Effector CD8-positive, alpha-beta T cell (primary cell): ENCODE results near the gene TLX1.

Source experiments
- DNase-seq: peaks from one replicate; lab custom pipeline; 2025; lab: John Stamatoyannopoulos, UW

The TLX1 gene

DNA sequence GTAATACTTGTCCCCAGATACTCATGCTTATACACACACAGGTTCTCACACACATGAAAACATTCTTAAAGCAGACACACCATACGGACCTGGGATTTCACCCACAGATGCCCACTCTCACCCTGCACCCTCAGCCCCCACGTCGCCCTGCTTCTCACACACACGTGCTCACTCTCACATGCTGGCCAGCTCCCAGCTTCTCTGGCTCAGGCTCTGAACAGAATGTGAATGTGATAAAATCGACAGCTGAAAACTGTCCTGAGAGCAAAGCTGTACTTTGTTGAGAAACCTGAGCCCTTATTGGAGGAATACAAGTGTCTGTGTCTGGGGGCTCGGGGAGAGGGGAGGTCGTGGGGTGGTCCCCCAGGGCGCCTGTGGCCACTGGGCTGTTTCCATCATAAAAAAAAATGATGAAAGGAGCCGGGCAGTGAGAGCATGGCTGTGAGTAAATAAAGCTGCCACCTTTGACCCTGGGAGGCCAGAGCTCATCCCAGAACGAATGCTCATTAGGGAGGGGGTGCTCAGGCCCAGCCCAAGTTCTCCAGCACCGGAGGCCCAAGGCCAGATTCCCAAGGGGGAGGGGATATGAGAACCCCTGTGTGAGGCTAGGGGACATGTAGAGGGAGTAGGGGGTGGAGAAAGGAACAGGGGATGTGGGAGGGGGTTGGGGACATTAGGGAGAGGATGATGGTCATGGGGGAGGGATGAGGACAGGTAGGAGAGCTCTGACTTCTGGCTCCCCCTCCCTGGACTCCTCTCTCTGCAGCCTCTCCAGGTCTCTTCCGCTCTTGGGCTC is 18.1 kb upstream of the TLX1 start:
- DNase-seq: no peak

DNA sequence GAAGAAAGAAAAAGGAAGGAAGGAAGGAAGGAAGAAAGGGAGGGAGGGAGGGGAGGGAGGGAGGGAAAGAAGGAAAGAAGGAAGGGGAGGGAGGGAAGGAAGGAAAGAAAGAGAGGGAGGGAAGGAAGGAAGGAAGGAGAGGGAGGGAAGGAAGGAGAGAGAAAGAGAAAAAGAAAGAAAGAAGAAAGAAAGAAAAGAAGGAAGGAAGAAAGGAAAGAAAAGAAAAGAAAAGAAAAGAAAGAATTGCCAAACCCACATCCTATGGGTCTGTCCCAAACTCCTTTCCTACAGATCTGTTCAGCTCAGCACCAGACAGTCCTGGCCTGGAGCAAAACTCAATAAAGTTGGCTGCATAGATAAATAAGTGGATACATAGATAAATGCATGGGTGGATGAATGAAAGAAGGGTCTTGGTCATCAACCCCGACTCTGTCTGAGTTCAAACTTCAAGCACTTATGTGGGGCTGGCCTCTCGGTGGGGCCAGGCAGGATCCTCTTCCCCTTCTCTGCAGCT is 17.2 kb upstream of the TLX1 start:
- no peak for DNase-seq

DNA sequence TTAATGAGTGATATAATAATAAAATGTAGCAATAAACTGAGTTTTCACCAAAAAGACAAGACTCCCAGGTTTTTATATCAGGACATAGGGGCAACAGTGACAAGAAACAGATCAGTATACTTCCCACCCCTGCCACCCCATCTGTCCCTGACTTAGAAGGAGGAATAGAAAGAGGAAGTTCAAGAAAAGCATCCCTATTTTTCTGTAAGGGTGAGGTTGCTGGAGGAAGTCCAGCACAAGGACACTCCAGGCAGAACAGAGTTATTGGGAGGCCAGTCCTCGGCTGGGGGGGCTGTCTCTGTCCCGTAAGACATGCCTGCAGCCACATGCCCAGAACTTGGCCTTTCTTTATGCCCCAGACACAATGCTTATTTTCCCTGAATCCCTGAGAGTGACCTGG is 16.5 kb upstream of the TLX1 start:
- no peak for DNase-seq

DNA sequence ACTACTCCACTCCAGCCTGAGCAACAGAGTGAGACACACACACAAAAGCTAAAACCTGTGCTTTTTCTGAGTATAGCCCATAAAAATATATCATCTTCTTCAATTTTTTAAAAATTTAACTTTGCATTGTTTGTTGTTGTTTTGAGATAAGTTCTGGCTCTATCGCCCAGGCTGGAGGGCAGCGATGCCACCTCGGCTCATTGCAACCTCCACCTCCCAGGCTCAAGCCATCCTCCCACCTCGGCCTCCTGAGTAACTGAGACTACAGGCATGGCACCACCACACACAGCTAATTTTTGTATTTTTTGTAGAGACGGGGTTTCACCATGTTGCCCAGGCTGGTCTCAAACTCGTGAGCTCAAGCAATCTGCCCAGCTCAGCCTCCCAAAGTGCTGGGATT is 14.3 kb upstream of the TLX1 start:
- DNase-seq: no peak

DNA sequence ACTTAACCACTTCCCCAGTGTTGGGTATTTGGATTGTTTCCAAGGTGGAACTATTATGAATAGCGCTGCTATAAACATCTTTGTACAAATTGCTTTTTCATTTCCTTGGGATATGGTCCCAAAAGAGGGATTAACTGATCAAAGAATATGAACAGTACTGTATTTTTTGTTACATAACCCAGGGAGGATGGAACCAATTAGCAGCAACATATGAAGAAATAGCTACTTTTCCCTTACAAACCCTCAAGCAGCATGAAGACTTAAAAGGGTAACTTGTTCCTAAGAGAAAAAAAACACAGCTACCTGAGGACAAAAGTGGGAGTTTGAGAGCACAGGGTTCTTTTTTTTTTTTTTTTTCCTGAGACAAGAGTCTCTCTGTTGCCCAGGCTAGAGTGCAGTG is 13.1 kb upstream of the TLX1 start:
- no peak for DNase-seq

DNA sequence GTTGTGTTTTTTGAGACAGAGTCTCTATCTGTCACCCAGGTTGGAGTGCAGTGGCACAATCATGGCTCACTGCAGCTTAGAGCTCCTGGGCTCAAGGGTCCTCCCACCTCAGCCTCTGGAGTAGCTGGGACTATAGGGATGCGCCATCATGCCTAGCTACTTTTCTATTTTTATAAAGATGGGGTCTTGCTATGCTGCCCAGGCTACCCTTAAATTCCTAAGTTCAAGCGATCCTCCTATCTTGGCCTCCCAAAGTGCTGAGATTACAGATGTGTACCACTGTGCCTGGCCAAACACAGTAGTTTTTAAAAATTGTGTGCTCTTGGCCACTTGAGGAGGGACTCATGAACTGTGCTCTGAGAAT is 10.6 kb upstream of the TLX1 start:
- no peak for DNase-seq

DNA sequence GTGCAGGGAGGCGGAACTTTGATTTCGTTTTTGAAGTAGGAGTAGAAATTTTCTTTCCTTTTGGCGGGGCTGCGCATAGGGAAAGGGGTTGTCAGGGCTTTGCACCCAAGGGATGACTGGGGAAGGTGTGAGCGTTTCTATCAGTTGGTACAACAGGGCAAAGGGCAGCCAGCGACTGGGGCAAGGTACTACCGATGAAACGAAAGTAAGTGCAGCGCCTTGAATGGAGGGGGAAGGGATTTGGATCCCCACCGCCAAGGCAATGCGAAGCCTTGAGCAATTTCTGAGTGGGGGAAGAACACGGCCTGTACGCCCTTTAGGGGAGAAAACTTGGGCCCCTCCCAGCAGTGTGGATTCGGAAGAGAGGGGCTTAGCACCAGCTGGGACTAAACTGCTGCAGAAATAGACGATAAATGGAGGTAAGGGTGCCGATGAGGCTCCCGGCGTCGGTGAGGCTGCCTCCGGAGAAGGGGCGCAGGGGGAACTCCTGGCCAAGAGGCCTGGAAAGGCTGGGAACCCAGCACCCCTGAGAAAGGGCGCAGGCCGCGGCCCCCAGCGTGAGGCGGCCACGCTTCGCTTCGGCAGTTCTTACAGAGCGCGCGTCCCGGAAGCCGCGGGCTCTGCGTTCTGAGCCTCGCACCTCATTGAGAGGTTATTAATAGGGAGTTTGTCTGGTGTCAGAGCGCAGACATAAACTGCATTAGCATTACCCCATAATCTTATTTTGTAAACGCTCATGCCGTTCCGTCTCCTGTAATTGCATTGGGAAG is 10.0 kb upstream of the TLX1 start:
- DNase-seq: no peak

DNA sequence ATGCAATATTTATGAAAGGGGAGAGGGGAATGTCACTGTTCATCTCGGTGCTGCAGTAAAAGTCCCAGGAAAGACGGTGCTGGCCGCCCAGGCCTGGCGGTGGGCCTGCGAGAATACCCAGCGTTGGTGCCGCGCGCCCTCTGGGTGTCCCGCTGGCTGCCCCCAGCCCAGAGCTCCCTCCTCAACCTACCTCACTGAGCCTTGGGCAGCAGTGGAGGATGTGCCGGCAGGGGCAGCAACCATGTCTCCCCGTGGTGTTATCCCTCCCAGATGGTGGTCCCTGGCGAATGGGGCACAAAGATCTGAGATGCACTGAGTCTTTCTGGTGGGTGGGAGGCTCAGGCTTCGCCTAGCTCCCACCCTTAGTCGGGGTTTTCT is 9.5 kb upstream of the TLX1 start:
- no peak for DNase-seq

DNA sequence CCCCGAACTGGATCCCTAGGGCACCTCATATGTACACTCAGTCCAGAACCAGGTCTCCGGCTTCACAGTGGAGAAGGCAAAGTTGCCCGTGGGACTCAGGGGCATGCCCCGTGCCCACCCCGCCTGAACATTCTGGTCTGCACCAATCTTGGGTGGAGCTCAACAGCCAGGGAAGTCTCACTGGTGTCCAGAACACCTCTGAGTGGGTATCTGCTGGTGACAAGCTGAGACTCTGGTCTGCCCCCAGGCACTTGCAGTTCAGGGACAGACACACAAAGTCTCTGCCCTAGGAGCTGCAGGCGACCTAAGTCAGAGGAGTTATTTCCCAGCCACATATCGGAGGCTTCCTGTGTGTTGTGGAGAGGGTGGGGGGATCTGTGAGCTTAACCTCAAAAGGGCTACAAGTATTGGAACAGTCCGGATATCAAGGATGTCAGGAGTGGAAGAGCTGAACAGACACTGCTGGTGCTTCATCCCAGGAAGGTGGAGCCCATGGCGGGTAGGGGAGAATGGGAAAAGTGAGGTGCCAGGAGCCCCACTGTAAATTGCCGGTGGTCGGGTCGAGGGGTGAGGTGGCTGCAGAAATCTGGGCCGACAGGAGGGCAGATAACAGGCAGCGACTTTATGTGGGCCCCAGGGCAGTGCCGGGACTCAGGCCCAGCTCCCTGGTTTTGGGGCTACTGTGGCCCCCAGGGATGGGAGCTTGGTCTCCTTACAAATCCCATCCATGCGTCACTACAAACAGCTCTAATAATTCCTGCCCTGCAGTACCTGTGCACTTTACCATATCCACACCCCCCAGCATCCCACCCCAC is 8.6 kb upstream of the TLX1 start:
- DNase-seq: no peak

DNA sequence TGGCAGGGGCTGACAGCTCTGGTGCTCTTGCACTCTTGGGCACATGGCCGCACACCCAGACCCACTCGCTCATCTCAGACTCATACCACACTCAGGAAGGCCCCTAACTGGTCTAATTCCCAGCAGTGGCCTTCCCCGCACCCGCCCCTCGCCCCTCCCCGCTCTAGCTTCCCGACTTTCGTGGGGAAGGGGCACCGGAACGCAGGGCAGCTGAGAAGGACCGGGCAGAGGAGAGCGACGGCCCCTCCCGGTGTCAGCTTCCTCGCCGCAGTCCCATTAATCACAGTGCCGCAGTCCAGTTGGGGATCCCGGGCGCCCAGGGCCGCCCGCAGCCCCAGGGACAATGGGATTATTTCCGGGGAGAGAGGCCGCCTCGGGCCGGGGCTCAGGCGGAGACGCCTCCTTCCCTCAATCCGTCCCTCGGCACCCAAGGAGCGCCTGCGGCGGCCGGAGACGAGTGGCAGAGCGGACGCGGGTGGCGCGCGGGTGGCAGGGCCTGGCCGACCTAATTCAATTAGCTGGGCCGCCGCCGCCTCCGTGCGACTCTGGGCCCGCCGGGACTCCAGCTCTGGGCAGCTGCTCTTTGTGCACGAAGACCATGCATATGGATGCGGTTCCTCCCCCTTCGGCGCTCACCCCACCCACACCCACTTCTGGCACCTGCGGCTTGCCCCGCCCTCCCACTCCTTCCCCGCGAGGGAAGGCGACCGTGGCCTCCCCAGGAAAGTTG is 7.8 kb upstream of the TLX1 start:
- DNase-seq: no peak

DNA sequence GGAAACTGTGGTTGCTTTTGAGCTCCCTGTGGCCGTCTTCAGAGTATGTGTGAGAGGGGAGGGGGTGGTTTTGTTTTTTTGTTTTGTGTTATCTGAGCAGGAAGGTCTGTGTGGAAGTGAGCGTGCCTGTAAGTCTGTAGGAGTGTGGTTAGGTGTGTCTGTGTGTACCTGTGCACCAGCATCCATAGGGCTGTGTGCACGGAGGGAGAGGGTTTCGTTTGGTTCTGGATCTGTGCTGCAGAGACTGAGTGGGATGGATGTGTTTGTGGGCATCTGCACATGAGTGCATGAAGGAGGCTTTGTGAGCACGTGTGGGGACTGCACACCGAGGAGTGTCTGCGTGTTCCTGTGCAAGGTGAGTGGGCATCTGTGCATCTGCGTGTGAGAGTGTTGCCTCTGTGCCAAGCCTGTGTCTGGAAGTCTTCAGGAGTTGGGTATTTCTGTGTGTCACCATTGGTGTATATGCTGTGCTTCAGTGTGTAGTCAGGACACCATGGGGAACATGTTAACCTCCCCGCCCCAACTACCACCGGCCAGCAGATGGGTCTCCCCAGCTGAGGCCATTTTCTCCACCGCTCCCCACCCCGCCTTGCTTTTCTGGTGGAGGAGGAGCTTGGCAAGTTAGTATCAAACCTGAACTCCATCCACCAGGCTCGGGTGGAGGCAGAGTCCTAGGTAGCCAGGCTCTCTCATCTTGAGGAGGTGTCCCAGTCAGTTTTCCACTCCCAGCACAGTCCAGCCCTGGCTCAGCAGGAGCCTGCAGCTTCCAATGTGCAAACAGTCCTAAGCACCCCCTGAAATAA is 7.1 kb upstream of the TLX1 start:
- no peak for DNase-seq

DNA sequence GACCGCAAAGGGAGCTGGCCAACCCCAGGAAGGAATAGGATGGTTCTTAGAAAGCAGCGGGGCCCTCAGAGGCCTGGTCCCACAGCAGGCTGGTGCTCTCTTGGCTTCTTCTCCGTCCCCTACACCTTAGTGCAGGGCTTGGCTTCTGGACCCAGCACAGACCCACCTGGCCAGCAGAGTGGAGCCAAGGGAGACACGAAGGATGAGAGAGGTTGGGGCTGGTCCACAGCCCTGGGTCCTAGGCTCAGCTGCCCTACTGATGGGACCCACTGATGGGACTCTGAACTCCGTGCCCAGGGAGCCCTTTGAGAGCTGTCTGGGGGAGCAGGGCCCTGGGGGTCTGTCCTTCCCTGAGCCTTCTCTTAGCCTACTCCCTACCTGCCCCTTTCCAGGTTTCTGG is 6.2 kb upstream of the TLX1 start:
- DNase-seq: no peak

DNA sequence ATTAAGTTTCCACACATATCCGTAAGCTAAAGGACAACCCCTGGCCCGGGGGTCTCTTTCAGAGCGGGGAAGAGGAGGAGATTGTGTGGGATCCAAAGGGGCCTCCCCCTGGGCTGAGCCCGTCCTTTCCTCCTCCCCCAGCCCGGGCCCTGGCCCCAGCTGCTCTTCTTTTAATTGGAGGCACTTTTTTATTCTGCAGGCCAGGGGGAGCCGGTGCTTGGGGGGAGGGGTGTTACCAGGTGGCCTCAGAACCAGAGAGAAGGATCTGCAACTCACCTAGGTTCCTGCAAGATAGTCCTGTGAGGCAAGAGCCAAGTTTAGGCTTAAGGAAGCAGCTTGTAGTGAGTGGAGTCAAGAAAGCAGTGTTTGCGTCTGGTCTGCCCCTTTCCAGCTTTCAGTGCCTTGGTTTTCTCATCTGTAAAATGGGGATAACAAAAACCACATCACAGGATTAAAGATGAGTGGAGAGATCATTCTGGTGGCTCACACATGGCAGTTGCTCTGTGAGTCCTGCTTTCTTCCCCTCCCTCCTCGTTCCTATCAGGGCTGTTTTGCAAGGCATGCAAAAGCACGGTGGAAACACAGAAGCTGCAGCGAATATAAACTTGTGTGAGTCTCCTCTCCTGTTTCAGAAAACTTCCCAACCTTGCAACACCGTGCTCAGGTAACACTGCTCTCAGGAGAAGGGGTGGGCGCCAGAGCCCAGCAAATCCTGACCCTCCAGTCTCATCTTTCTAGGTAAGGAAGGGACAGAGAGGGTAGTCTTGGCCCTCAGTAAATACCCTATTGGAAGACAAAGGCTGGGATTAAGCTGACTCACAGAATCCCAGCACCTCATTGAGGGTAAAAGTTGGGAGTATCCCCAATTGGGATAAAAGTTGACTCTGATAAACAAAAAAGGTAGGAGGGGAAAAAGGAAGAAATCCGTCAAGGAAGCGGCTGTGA is 4.1 kb upstream of the TLX1 start:
- no peak for DNase-seq

DNA sequence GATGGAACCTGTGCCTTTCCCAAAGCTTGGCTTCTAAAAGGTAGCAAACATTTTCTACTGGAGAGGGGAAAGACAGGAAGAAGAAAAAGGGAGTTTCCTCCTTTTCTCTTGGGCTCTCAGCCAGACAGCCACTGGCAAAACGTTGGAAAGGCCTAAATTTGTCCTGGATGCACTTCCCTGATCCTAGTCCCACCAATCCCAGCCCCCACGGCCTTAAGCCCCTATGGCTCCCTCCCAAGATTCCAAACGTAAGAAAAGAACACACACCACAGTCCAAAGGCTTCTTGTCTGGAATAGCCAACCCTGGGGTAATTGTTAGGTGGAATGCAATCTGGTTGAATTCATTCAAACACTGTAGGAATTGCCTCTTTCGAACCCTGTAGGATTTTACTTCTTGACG is 959 bp upstream of the TLX1 start:
- DNase-seq: no peak

DNA sequence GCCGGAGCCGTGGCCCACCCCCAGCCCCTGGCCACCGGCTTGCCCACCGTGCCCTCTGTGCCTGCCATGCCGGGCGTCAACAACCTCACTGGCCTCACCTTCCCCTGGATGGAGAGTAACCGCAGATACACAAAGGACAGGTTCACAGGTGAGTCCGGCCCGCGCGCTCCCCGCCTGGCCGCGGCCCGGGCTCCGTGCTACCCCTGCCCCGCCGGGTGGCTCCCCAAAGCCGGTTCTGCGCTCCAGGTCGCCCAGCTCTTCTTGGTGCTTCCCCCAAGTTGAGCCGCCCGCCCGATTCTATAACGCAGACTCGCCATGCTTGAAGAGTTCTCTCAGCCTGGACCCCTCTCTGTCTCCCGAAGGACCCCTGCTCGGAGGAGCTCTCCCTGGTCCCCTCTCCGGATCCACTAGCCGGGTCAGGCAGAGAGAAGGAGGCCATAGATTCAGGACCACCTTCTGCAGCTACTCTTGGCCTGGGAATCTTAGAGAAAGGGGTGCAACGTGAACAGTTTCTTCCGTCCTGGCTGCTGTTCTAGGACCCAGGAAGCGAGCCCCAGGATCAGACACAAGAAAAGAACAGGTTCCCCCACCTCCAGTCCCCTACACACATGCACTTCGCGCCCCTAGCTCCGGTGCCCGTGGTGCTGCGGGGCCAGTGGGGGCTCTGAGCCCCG is 999 bp downstream of the TLX1 start:
- DNase-seq: no peak

DNA sequence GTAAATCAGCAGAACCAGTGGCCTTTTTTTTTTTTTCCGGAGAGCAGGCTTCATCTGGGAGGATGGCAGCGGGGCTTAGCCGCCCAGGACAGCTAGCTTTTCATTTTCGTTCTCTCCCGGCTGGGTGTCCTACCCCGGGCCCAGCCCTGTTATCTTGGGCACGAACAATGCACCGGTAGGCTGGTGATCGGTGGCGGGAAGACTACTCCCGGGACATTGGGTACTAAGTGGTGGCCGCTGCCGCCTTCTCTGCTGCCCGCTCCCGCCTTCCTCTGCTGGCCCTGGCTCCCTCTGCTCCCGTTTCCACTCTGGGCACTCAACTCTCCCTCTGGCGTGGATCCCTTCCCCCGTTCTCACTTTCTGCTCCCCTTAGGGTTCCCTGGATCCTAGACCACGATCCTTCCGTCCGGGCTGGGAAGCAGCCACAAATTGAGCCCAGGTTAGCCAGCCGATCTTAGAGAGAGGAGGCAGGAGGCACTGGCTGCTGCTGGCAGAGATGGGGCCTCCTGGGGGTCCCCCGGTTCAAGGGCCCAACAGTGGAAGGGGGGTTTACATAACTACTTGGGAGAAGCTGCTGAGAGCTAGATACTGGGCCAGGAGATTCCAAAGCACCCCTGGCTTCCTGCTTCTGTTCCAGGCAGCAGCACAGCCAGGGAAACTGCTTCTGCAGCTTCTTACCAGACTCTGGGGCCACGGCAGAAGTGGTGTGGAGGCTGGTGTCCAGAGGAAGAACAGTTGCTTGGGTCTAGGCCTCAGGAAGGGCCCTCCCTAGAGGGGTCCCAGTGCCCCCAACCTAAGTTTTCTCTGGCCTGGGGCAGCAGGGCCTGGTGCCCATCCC is 1.8 kb downstream of the TLX1 start:
- DNase-seq: no peak

DNA sequence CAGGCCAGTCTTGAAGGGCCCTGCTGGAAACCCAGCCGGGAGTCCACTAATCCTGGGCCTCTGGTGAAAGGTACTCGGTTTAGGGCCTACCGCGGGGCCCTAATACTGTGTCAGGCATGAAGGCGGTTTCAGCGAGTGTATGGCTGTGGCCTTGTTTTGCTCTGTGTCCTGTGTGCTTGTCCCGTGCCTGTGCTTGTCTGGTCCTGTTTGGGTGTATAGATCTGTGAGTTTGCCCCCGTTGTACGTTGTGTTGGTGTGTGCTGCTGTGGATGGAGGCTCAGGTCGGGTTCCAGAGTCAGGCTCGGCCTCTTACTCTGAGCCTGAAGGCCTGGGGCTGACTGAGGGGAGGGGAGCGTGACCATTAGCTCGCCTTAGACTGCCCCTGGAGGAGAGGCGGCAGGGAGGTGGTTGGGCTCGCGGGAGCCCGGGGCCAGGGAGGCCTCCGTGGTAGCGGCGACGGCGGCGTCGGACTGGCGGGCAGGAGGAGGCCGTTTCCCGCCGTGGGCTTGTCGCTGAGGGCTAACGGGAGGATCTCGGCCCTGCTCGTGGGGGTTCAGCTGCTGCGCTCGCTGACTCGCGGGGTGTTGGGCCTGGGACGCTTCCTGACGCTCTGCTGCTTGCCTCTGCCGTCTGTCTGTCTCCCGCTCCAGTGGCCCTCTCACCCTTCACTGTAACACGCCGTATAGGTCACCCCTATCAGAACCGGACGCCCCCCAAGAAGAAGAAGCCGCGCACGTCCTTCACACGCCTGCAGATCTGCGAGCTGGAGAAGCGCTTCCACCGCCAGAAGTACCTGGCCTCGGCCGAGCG is 2.6 kb downstream of the TLX1 start:
- DNase-seq: no peak
